ENCODE data around the gene FGFR1OP2. TPM values are rescaled to one million over a fixed set of nuclear protein-coding genes. Genes with fewer than 3 reads are reported as not detected.

The FGFR1OP2 gene
- total and polyA plus RNA-seq, 2 experiments from 2014 or later: 35.6 to 45.0 TPM

GRCh38 chr12:26988703-26989102, 50.4 kb downstream of the FGFR1OP2 start:
- DNase-seq (ENCODE audit: low spot score): no peak
- Mint-ChIP-seq H3K27me3 (ENCODE audit: insufficient read depth, low read depth, poor library complexity) (peaks cover 1% of the 10 kb centered on the region), H3K27ac (no peak overlapping the region), H3K9me3 (no peaks in the 10 kb centered on the region), H3K4me1 (no peaks in the 10 kb centered on the region), H3K4me3 (no peak overlapping the region), H3K36me3 (ENCODE audit: low read depth) (peaks cover 28% of the 10 kb centered on the region)
- no peak for TF ChIP-seq CTCF (conservative IDR thresholded peaks at IDR 0.05; ENCODE audit: low read depth in 2 of 2)
- TF ChIP-seq CREB1 (CRISPR knock-in tag; IDR thresholded peaks at IDR 0.05; ENCODE audit: low read depth): no peak
- TF ChIP-seq NANOG (IDR thresholded peaks at IDR 0.05; ENCODE audit: borderline replicate concordance): no peak
- no peak for TF ChIP-seq POLR2AphosphoS5 (IDR thresholded peaks at IDR 0.05; ENCODE audit: low read depth)
- no peak for TF ChIP-seq EZH2 (IDR thresholded peaks at IDR 0.05; ENCODE audit: low read depth, unreplicated experiment)
- TF ChIP-seq ZNF331 (CRISPR knock-in tag; IDR thresholded peaks at IDR 0.05; ENCODE audit: low read depth): no peak
- no peak for TF ChIP-seq EZH2phosphoT487 (IDR thresholded peaks at IDR 0.05; ENCODE audit: unreplicated experiment)
- no peak for TF ChIP-seq REST (IDR thresholded peaks at IDR 0.05; ENCODE audit: unreplicated experiment)
- TF ChIP-seq ZNF114 (CRISPR knock-in tag; IDR thresholded peaks at IDR 0.05): no peak
- TF ChIP-seq JUNB (IDR thresholded peaks at IDR 0.05; ENCODE audit: unreplicated experiment): no peak
- TF ChIP-seq STAT1 (IDR thresholded peaks at IDR 0.05; ENCODE audit: unreplicated experiment): no peak
- TF ChIP-seq ZNF462 (CRISPR knock-in tag; IDR thresholded peaks at IDR 0.05): no peak
- TF ChIP-seq ETS1 (IDR thresholded peaks at IDR 0.05): no peak
- no peaks in the 10 kb centered on the region; the same call in 1 of the 2 replicates for H3F3A ChIP-seq (replicated peaks; ENCODE audit: low read depth)
- no peaks in the 10 kb centered on the region; the same call in none of the 2 replicates for H4K20me1 ChIP-seq (replicated peaks; ENCODE audit: insufficient read depth)
- no peak overlapping the region for H2AFZ ChIP-seq
- H3K4me1 ChIP-seq (ENCODE audit: insufficient read depth): no peaks in the 10 kb centered on the region
- peaks cover 16% of the 10 kb centered on the region for H3K36me3 ChIP-seq (ENCODE audit: insufficient read depth)
- H3K9me2 ChIP-seq (ENCODE audit: insufficient read depth): no peaks in the 10 kb centered on the region
- H3K27ac ChIP-seq (ENCODE audit: low read depth): no peak overlapping the region
- no peak overlapping the region for H3K4me3 ChIP-seq
- ATAC-seq: no peak
- H3K4me2 ChIP-seq: no peak overlapping the region
- H3K79me2 ChIP-seq (replicated peaks; ENCODE audit: insufficient read depth): peaks cover 7% of the 10 kb centered on the region; the same call in 1 of the 2 replicates
- no peaks in the 10 kb centered on the region for H3K27me3 ChIP-seq (ENCODE audit: insufficient read depth)
